ENCODE results near the gene USP35. TPM values are rescaled to one million over a fixed set of nuclear protein-coding genes. Genes with fewer than 3 reads are reported as not detected.

USP35 gene
- polyA plus RNA-seq, 1 of the 3 experiments (the other 2 are of a cell fraction): 8.4 TPM

- H2AFZ ChIP-seq (ENCODE audit: low read depth): no peak overlapping the region
- no peaks in the 10 kb centered on the region for H3K79me2 ChIP-seq (ENCODE audit: insufficient read depth)
- H3K9ac ChIP-seq: no peak overlapping the region
- ChIA-PET CTCF (interaction anchor here (0.8 to 1.9 kb wide), 5 partner anchors 13 to 403 kb away, joined by 3 to 8 read pairs (median 3); partner anchors contain the start of gene ALG8), POLR2A (interaction anchor here (1.0 kb wide), 1 partner anchor 27 kb away, joined by 4 read pairs; the partner anchor contains the start of genes KCTD21 and USP35)
- no peak for DNase-seq
- no peak overlapping the region for H3K4me2 ChIP-seq
- no peak for TF ChIP-seq CHD2 (IDR thresholded peaks at IDR 0.05; ENCODE audit: low read length, partially characterized antibody)
- TF ChIP-seq YY1 (IDR thresholded peaks at IDR 0.05; ENCODE audit: low read depth): no peak
- TF ChIP-seq RAD21 (IDR thresholded peaks at IDR 0.05; ENCODE audit: low read length): no peak
- TF ChIP-seq IRF3 (IDR thresholded peaks at IDR 0.05; ENCODE audit: low read depth, low read length): no peak
- no peak for TF ChIP-seq SMC3 (IDR thresholded peaks at IDR 0.05; ENCODE audit: low read depth, low read length)
- no peak for TF ChIP-seq MXI1 (IDR thresholded peaks at IDR 0.05; ENCODE audit: low read depth, low read length)
- TF ChIP-seq GATA2 (CRISPR knock-in tag; IDR thresholded peaks at IDR 0.05): no peak
- no peak for TF ChIP-seq MAX (IDR thresholded peaks at IDR 0.05; ENCODE audit: low read depth)
- TF ChIP-seq NFIC (IDR thresholded peaks at IDR 0.05; ENCODE audit: borderline replicate concordance): no peak
- TF ChIP-seq FOSL2 (IDR thresholded peaks at IDR 0.05; ENCODE audit: borderline replicate concordance, low read depth): no peak
- TF ChIP-seq ZBTB33 (IDR thresholded peaks at IDR 0.05; ENCODE audit: borderline replicate concordance, low read depth): no peak
- no peak for TF ChIP-seq GABPA (IDR thresholded peaks at IDR 0.05; ENCODE audit: low read depth)
- no peak for TF ChIP-seq TAF1 (IDR thresholded peaks at IDR 0.05; ENCODE audit: borderline replicate concordance, low read depth, low read length)
- no peak for TF ChIP-seq SIN3A (IDR thresholded peaks at IDR 0.05; ENCODE audit: borderline replicate concordance, low read depth, low read length)
- TF ChIP-seq, protein P1, sequence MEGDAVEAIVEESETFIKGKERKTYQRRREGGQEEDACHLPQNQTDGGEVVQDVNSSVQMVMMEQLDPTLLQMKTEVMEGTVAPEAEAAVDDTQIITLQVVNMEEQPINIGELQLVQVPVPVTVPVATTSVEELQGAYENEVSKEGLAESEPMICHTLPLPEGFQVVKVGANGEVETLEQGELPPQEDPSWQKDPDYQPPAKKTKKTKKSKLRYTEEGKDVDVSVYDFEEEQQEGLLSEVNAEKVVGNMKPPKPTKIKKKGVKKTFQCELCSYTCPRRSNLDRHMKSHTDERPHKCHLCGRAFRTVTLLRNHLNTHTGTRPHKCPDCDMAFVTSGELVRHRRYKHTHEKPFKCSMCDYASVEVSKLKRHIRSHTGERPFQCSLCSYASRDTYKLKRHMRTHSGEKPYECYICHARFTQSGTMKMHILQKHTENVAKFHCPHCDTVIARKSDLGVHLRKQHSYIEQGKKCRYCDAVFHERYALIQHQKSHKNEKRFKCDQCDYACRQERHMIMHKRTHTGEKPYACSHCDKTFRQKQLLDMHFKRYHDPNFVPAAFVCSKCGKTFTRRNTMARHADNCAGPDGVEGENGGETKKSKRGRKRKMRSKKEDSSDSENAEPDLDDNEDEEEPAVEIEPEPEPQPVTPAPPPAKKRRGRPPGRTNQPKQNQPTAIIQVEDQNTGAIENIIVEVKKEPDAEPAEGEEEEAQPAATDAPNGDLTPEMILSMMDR (IDR thresholded peaks at IDR 0.05): no peak
- no peak for TF ChIP-seq NRF1 (IDR thresholded peaks at IDR 0.05; ENCODE audit: low read depth, low read length)
- TF ChIP-seq, protein P2, sequence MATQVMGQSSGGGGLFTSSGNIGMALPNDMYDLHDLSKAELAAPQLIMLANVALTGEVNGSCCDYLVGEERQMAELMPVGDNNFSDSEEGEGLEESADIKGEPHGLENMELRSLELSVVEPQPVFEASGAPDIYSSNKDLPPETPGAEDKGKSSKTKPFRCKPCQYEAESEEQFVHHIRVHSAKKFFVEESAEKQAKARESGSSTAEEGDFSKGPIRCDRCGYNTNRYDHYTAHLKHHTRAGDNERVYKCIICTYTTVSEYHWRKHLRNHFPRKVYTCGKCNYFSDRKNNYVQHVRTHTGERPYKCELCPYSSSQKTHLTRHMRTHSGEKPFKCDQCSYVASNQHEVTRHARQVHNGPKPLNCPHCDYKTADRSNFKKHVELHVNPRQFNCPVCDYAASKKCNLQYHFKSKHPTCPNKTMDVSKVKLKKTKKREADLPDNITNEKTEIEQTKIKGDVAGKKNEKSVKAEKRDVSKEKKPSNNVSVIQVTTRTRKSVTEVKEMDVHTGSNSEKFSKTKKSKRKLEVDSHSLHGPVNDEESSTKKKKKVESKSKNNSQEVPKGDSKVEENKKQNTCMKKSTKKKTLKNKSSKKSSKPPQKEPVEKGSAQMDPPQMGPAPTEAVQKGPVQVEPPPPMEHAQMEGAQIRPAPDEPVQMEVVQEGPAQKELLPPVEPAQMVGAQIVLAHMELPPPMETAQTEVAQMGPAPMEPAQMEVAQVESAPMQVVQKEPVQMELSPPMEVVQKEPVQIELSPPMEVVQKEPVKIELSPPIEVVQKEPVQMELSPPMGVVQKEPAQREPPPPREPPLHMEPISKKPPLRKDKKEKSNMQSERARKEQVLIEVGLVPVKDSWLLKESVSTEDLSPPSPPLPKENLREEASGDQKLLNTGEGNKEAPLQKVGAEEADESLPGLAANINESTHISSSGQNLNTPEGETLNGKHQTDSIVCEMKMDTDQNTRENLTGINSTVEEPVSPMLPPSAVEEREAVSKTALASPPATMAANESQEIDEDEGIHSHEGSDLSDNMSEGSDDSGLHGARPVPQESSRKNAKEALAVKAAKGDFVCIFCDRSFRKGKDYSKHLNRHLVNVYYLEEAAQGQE (IDR thresholded peaks at IDR 0.05; ENCODE audit: low read depth, low read length): no peak
- no peak for TF ChIP-seq JUND (IDR thresholded peaks at IDR 0.05)
- no peak for TF ChIP-seq TEAD4 (IDR thresholded peaks at IDR 0.05; ENCODE audit: borderline replicate concordance, insufficient read depth)
- no peaks in the 10 kb centered on the region for H3K27me3 ChIP-seq (ENCODE audit: insufficient read depth)
- no peaks in the 10 kb centered on the region for H3F3A ChIP-seq (replicated peaks; ENCODE audit: insufficient read depth)
- peak overlapping the region in 1 of 2 experiments; percentile 72; a peak in 2 of 4 replicates for H3K27ac ChIP-seq (ENCODE audit: low read depth in 2 of 2, low read length in 1 of 2)
- no peaks in the 10 kb centered on the region for H3K36me3 ChIP-seq (replicated peaks in 1 of 2; ENCODE audit: control insufficient read depth in 1 of 2, insufficient read depth in 2 of 2, low read length in 1 of 2)
- peaks cover 0 to 24% of the 10 kb centered on the region in 2 experiments; a peak in 1 of 4 replicates for H3K4me1 ChIP-seq (ENCODE audit: control insufficient read depth in 1 of 2, insufficient read depth in 2 of 2, low read depth in 1 of 2, low read length in 1 of 2)
- no peaks in the 10 kb centered on the region for H4K20me1 ChIP-seq (ENCODE audit: insufficient read depth)
- H3K9me3 ChIP-seq: no peaks in the 10 kb centered on the region
- WGBS (ENCODE audit: low lambda C conversion rate): no CpG with 5 or more reads among the region's 2 CpGs
- H3K4me3 ChIP-seq (ENCODE audit: low read depth in 2 of 2, low read length in 1 of 2): no peak overlapping the region
- no peaks in the 10 kb centered on the region for H3K9me2 ChIP-seq
These were observed 27.4 kb upstream of the USP35 start for GRCh38 chr11:78161346-78161745.

Data from SK-N-SH (cell line).